EH (cell line): Measurements from ENCODE around the gene SNX1.
"Not testable (repeated sequence)": the region's sequence is repeated elsewhere in the genome, so short reads cannot be mapped to it uniquely, and the experiment has no call there.

ENCODE experiments used
- DNase-seq: peaks from one replicate; pipeline ENCODE4 v3.0.0-alpha.2; 2015; ENCODE audit warnings: low read depth

Gene SNX1

GRCh38 chr15:64095795-64096667 is at the start of gene SNX1:
SNX1 (plus strand) TSS chr15:64095982; CDS start chr15:64096014, 32 bp downstream.
- DNase-seq, result peak; percentile 94

GRCh38 chr15:64046421-64047153 is 49.2 kb upstream of the SNX1 start, which contains the start of gene DAPK2:
DAPK2 (minus strand) TSS chr15:64046485; CDS start chr15:64040261, 6,224 bp downstream.
- peak; percentile 75 for DNase-seq

- DNase-seq, result no peak
Observed at GRCh38 chr15:64048781-64049460, 46.9 kb upstream of the SNX1 start.

DNA sequence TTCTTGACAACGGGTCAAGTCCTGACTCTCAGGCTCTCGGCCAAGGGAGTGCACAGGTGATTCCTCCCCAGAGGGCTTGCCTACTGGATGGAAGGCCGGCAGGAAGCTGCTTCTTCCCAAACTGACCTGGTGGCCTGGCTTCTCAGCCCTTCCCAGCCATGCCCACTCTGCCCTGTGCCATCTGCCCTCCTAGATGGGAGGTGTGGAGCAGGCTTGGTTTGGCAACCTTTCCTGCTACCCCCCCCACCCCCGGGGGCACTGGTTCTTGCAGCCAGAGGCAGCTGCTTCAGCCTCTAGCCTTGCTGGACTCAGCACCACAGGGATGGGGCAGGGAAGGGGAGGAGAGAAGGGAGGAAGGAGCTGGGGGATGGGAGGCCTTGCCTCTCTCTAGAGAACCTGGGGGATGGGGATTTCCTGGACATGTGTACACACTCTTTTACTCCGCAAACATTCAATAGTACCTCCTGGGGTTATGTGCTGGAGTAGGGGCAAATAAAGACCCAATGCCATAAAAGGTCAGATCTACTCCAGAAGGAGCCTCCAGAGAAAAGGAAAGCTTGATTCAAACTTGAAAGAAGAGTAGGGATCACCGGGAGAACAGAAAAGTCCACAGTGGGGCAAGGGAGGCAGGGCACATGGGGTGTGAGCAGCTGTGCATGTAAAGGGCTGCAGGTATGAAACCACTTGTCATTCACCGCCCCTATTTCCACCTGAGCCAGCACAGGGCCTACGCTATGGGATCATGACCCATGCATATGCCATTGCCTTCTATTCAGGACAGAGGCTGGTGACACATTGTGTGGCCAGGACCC is 45.3 kb upstream of the SNX1 start:
- DNase-seq, result no peak

GRCh38 chr15:64051093-64051402 is 44.7 kb upstream of the SNX1 start:
- no peak for DNase-seq

- DNase-seq, result no peak
Observed at GRCh38 chr15:64051407-64052259, 44.1 kb upstream of the SNX1 start.

DNA sequence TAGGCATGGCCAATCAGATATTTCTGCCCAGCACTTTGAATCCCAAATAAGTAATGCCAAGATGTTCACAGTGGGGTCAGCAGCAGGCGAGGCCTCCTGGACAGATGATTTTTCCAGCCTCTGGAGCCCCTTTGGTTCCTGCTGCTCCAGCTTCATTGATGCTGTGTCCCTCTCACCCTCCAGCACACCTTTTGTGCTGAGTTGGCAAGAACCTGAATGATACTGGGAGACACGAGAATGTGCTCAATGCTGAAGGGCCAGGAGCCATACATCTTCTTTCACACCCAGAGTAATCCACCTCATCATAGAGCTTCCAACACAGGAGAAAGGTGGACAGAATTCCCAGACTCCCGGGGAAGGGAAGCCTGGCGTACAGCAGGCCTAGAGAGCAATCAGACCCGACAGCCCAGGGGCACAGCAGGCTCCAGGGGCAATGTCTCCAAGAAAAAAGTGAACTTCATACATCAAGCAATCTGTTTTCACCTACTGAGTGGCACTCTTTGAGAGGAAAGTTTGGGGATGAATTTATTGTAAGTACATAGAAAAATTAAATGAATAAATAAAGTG is 42.8 kb upstream of the SNX1 start:
- DNase-seq, result no peak

- DNase-seq, result not testable (repeated sequence)
Observed at GRCh38 chr15:64053674-64054073, 42.1 kb upstream of the SNX1 start.

- peak; percentile 36 for DNase-seq
Observed at GRCh38 chr15:64058279-64058678, 37.5 kb upstream of the SNX1 start.

- DNase-seq, result not testable (repeated sequence)
Observed at GRCh38 chr15:64059104-64059503, 36.7 kb upstream of the SNX1 start.

GRCh38 chr15:64060716-64061115 is 35.1 kb upstream of the SNX1 start:
- DNase-seq, result no peak

DNA sequence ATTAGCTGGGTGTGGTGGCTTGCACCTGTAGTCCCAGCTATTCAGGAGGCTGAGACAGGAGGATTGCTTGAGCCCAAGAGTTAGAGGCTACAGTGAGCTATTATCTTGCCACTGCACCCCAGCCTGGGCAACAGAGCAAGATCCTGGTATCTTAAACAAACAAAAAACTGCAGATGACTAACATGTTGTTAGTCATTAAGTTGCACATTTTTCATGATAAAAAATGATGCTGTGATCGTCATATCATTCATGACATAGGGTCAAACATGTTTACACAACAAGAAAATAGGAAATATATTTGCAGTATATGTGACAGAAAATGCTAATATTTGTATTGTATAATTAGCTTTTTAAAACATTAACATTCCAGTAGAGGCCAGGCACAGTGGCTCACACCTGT is 29.3 kb upstream of the SNX1 start:
- peak; percentile 6 for DNase-seq

DNA sequence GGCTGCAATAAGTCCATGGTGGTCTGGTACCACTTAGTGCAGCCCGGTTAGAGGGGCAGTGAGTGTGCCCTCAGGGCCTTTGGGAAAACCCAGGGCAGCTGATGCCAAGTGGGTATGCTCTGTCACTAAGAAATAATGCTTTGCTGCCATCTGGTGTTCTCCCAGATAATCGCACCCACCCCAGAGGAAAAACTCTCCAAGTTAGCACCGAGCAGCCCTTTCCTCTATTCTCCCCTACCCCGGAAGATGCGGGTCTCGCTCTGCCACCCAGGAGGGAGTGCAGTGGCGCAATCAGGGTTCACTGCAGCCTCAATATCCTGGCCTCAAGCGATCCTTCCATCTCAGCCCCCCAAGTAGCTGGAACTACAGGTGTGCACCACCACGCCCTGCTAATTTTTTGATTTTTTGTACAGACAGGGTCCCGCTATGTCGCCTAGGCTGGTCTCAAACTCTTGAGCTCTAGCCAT is 28.2 kb upstream of the SNX1 start:
- peak; percentile 72 for DNase-seq

DNA sequence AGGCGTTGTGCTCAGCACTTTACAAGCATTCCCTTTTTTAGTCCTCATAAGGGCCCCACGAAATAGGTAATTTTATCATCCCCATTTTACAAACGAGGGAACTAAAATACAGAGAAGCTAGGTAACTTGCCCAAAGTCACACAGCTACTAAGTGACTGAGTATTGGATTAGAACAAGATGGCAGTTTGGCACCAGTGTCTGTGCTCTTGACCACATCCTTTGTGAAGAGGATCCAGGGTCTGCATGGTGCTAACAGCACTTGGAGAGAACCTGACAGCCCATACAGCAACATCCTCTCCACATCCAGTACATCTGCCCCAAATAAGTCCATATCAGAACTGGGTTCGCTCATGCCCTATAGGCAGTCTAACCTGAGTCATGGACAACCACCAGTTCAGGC is 27.6 kb upstream of the SNX1 start:
- no peak for DNase-seq

- DNase-seq, result no peak
Observed at GRCh38 chr15:64070106-64070505, 25.7 kb upstream of the SNX1 start.

DNA sequence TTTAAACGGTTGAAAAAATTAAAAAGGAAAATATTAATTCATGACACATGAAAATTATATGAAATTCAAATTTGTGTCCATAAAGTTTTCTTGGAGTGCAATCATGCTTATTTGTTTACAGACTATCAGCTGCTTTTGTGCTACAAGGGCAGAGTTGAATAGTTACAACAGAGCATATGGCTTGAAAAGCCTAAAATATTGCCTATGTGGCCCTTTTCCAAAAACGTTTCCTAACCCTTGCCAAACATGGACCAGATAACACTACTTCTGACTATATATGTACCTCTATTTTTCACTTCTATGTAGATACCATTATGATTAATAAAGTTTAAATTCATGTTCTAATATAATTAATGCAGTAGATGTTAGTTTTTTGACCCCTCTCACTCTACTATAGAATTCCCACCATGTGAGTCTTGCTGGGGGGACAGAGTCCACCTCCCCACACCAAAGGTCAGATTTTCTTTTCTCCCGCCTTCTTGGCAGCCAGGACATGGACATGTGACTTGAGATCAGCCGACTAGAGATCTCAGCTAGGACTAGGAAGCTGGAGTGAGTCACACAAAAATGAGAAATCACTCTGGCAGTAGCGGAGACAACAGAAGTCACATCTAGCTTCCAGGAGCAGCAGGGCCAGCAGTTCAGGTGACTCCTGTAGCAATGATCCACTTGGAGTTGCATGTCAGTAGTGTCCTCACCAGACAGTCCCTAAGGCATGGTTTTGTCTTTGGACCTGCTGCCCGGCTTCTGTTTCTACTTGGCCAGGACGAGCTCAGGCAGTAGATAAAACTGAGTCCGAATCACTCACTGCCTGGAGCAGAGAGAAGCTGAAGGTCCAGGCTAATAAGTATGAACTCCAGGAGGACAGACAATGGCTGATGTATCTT is 24.6 kb upstream of the SNX1 start:
- DNase-seq, result peak; percentile 89

DNA sequence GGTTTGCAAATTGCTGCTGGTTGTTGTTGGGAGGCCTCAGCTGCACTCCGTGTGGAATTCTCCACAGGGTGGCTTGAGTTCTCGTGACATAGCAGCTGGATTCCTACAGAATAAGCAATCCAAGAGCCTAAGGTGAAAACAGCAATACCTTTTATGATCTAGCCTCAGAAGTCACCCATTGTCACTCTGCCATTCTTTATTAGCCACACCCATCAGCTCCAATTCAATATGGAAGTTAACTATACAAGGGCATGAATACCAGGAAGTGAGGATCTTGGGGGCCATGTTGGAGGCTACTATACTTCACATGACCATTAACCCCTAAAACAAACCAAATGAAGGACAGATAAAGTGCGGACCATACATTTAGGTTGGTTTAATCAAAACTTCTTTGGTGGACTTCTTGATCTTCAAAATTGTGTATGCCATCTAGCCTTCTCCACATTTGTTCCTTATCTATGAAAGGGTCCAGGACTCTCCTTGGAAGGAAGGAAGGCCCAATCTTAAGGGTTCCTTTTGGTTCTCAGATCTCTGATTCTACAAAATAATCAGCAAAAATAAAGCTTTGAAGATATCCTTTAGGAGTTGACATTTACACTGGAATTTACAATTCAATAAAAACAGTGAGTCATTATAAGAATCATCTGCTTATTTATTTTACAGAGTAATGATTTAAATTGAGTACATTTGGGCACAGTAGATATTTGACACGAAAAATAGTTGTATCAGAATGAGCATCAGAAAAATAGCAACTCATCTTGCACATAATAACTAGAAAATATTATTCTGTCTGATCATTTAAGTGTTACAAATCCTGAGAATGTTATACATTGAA is 23.6 kb upstream of the SNX1 start:
- DNase-seq, result peak; percentile 58

DNA sequence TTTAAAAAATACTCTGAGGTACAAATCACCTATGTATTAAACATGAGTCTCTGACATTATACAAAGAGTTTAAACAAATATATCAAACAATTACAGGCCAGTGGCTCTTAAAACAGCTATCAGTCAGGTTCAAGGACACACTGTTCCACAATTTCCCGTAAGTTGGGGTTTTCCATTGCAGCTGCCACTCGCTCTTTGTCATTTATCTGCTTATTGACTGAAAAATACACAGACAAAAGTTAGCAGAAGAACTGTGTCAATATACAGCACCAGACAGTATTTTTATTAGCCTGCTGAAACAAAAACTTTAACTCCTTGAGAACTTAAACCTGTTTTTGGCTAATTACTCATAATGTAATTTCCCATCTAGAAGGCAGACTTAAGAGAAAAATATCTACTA is 23.0 kb upstream of the SNX1 start:
- no peak for DNase-seq
